Calu3 (cell line): Measurements from ENCODE around the gene ST6GALNAC3. TPM values are rescaled to one million over a fixed set of nuclear protein-coding genes. Genes with fewer than 3 reads are reported as not detected.

Experiments used
- BruUV-seq: library from RNA; stranded (reverse); fragments of 400-500 nt; replicated peaks from 2 replicates; lab custom pipeline; 2021; lab: Mats Ljungman, UMichigan
- CTCF ChIA-PET: fragments of 300-600 bp; sonication (Branson Sonifier 250); formaldehyde crosslinking; loops from one replicate; lab custom pipeline; 2022; ENCODE audit warnings: antibody characterized with exemption; lab: Charles Lee
- DNase-seq: peaks from one replicate; pipeline ENCODE4 v3.0.0; 2022
- H3K27ac Mint-ChIP-seq: one replicate; pipeline ENCODE4 v1.8.0; 2022; ENCODE audit warnings: mixed read lengths; ENCODE audit not compliant: unreplicated experiment
- H3K27me3 Mint-ChIP-seq: one replicate; pipeline ENCODE4 v1.8.0; 2022; ENCODE audit warnings: mixed read lengths; ENCODE audit not compliant: unreplicated experiment
- H3K36me3 Mint-ChIP-seq: one replicate; pipeline ENCODE4 v1.8.0; 2022; ENCODE audit warnings: mild to moderate bottlenecking, moderate library complexity, mixed read lengths; ENCODE audit not compliant: insufficient read depth, unreplicated experiment
- H3K4me1 Mint-ChIP-seq: one replicate; pipeline ENCODE4 v1.8.0; 2022; ENCODE audit warnings: mild to moderate bottlenecking, low read depth, mixed read lengths; ENCODE audit not compliant: unreplicated experiment
- H3K4me3 Mint-ChIP-seq: one replicate; pipeline ENCODE4 v1.8.0; 2022; ENCODE audit warnings: mild to moderate bottlenecking, low read depth, moderate library complexity, mixed read lengths; ENCODE audit not compliant: unreplicated experiment
- H3K9me3 Mint-ChIP-seq: one replicate; pipeline ENCODE4 v1.8.0; 2022; ENCODE audit warnings: low read depth, mixed read lengths; ENCODE audit not compliant: unreplicated experiment
- CTCF ChIP-seq: fragments of 200-600 bp; IDR thresholded peaks from one replicate; pipeline ENCODE4 v1.8.0; 2022; ENCODE audit warnings: antibody characterized with exemption; ENCODE audit not compliant: unreplicated experiment
- intact Hi-C: fragments of 100-400 bp; cut with micrococcal nuclease; formaldehyde crosslinking; loops from one replicate; pipeline ENCODE4 v1.10.0; 2022; ENCODE audit not compliant: unreplicated experiment
- total RNA-seq: library from RNA; stranded (reverse); gene quantifications from 2 replicates; pipeline ENCODE4 v1.2.3, GENCODE V29; 2022

Gene ST6GALNAC3
- total RNA-seq, 1 experiment from 2014 or later: 0.87 TPM

- H3K36me3 Mint-ChIP-seq: no peaks in the 10 kb centered on the region
- peaks cover 13% of the 10 kb centered on the region for H3K27me3 Mint-ChIP-seq
- no peaks in the 10 kb centered on the region for H3K4me1 Mint-ChIP-seq
- H3K9me3 Mint-ChIP-seq: peaks cover 2% of the 10 kb centered on the region
- no peak for TF ChIP-seq CTCF
- BruUV-seq: no TSS peak
- intact Hi-C loops: no loop called here
- CTCF ChIA-PET: interaction anchor here (0.7 kb wide), 1 partner anchor 20 kb away, joined by 3 read pairs; no protein-coding TSS in a partner anchor
- DNase-seq: no peak
- H3K27ac Mint-ChIP-seq: no peak overlapping the region
- H3K4me3 Mint-ChIP-seq: no peak overlapping the region
These were observed 117.0 kb downstream of the ST6GALNAC3 start for GRCh38 chr1:76191561-76191960.

- no peaks in the 10 kb centered on the region for H3K4me1 Mint-ChIP-seq
- DNase-seq: no peak
- CTCF ChIA-PET: no interaction called here
- intact Hi-C loops: no loop called here
- no peak for TF ChIP-seq CTCF
- H3K9me3 Mint-ChIP-seq: no peaks in the 10 kb centered on the region
- H3K27ac Mint-ChIP-seq: no peak overlapping the region
- no peak overlapping the region for H3K4me3 Mint-ChIP-seq
- no TSS peak for BruUV-seq
- no peaks in the 10 kb centered on the region for H3K36me3 Mint-ChIP-seq
- no peaks in the 10 kb centered on the region for H3K27me3 Mint-ChIP-seq
These were observed 123.9 kb downstream of the ST6GALNAC3 start for GRCh38 chr1:76198452-76198851.

GRCh38 chr1:76202670-76203069 lies 128.1 kb downstream of the ST6GALNAC3 start:
- no TSS peak for BruUV-seq
- CTCF ChIA-PET: no interaction called here
- intact Hi-C loops: no loop called here
- no peak overlapping the region for H3K27ac Mint-ChIP-seq
- TF ChIP-seq CTCF: no peak
- H3K4me3 Mint-ChIP-seq: no peak overlapping the region
- no peaks in the 10 kb centered on the region for H3K27me3 Mint-ChIP-seq
- H3K36me3 Mint-ChIP-seq: no peaks in the 10 kb centered on the region
- H3K9me3 Mint-ChIP-seq: no peaks in the 10 kb centered on the region
- no peaks in the 10 kb centered on the region for H3K4me1 Mint-ChIP-seq
- DNase-seq: no peak

- Mint-ChIP-seq H3K27me3 (no peaks in the 10 kb centered on the region), H3K36me3 (no peaks in the 10 kb centered on the region), H3K4me3 (no peak overlapping the region), H3K27ac (no peak overlapping the region), H3K4me1 (no peaks in the 10 kb centered on the region), H3K9me3 (no peaks in the 10 kb centered on the region)
- intact Hi-C loops: no loop called here
- TF ChIP-seq CTCF: no peak
- CTCF ChIA-PET: no interaction called here
- BruUV-seq: no TSS peak
- DNase-seq: no peak
These were observed 128.6 kb downstream of the ST6GALNAC3 start for GRCh38 chr1:76203127-76203526.
